Smooth muscle cell (in vitro differentiated cells): Measurements from ENCODE around the gene CREB1. TPM values are rescaled to one million over a fixed set of nuclear protein-coding genes. Genes with fewer than 3 reads are reported as not detected.
"Not testable (repeated sequence)": the region's sequence is repeated elsewhere in the genome, so short reads cannot be mapped to it uniquely, and the experiment has no call there.

Experiments used
- DNase-seq: peaks from one replicate; lab custom pipeline; 2025; ENCODE audit not compliant: unreplicated experiment; lab: John Stamatoyannopoulos, UW
- H2AFZ ChIP-seq: fragments of 200-600 bp; sonication (generic); 2 replicates; pipeline ENCODE4 v1.6.0; 2016; ENCODE audit warnings: antibody characterized with exemption, low read depth, mild to moderate bottlenecking
- H3F3A ChIP-seq: fragments of 200-600 bp; sonication (generic); 2 replicates; pipeline ENCODE4 v1.6.0; 2017; ENCODE audit warnings: antibody characterized with exemption, low read depth
- H3K27ac ChIP-seq: fragments of 200-600 bp; sonication (generic); 2 replicates; pipeline ENCODE4 v1.5.1; 2016; ENCODE audit warnings: low read depth, mild to moderate bottlenecking
- H3K27me3 ChIP-seq: fragments of 200-600 bp; sonication (generic); 2 replicates; pipeline ENCODE4 v1.6.1; 2016; ENCODE audit warnings: low read depth, mild to moderate bottlenecking
- H3K36me3 ChIP-seq: fragments of 200-600 bp; sonication (generic); 2 replicates; pipeline ENCODE4 v1.5.1; 2016; ENCODE audit warnings: low read depth
- H3K4me1 ChIP-seq: fragments of 200-600 bp; sonication (generic); 2 replicates; pipeline ENCODE4 v1.5.1; 2016; ENCODE audit warnings: low read depth
- H3K4me2 ChIP-seq: fragments of 200-600 bp; sonication (generic); 2 replicates; pipeline ENCODE4 v1.6.0; 2016; ENCODE audit warnings: mild to moderate bottlenecking
- H3K4me3 ChIP-seq: fragments of 200-600 bp; sonication (generic); 2 replicates; pipeline ENCODE4 v1.5.1; 2016; ENCODE audit warnings: mild to moderate bottlenecking
- H3K79me2 ChIP-seq: fragments of 200-600 bp; sonication (generic); 2 replicates; pipeline ENCODE4 v1.6.0; 2016; ENCODE audit warnings: low read depth, mild to moderate bottlenecking
- H3K9ac ChIP-seq: fragments of 200-600 bp; sonication (generic); 2 replicates; pipeline ENCODE4 v1.6.0; 2016; ENCODE audit warnings: low read depth
- H3K9me3 ChIP-seq: fragments of 200-600 bp; sonication (generic); replicated peaks from 2 replicates; pipeline ENCODE4 v1.5.1; 2016; ENCODE audit warnings: low read depth
- H4K20me1 ChIP-seq: fragments of 200-600 bp; sonication (generic); 2 replicates; pipeline ENCODE4 v1.6.0; 2016; ENCODE audit warnings: low read depth
- WGBS: methylation state at CpG from one replicate; pipeline ENCODE4 v1.1.7; 2016; ENCODE audit warnings: low lambda C conversion rate; 5-methylcytosine and 5-hydroxymethylcytosine counted together
- polyA plus RNA-seq: library from polyadenylated mRNA; unstranded; fragments of >200 nt; fragmentation: Nextera tagmentation; extraction: Ambion mirVana; gene quantifications from 2 replicates; pipeline ENCODE4 v1.2.1, GENCODE V29; 2016
- total RNA-seq: library from RNA; depleted of rRNA; stranded (reverse); fragments of >200 nt; gene quantifications from 2 replicates; pipeline ENCODE4 v1.2.3, GENCODE V29; 2014
- TF ChIP-seq, protein P1 (sequence below): fragments of 200-600 bp; sonication (generic); IDR thresholded peaks from 2 replicates; pipeline ENCODE4 v1.5.1; 2017; ENCODE audit warnings: borderline replicate concordance, mild to moderate bottlenecking, antibody characterized with exemption; ENCODE audit not compliant: insufficient read depth, poor library complexity, severe bottlenecking

The CREB1 gene
- total and polyA plus RNA-seq, 2 experiments from 2014 or later = 19.0 to 67.6 TPM

DNA sequence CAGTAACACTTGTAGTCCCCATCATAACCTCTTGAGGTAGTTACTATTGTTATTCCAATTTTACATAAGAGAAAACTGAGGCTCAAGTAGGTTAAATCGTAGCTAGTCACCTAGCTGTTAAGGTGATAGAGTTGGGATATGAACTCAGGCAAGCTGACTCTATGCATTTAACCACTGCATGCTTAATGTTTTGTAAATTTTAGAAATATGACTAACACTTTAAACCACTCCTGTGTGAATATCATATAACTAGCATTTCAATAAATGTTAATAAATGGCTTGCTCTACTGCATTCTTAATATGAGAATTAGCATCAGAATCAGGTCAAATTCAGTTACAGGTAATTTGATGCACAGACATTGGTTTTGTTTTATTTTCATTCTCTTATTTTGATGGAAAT lies 35.6 kb upstream of the CREB1 start:
- H3K79me2 ChIP-seq = no peaks in the 10 kb centered on the region
- H3K9ac ChIP-seq = no peak overlapping the region
- H3K4me3 ChIP-seq = no peak overlapping the region
- H3K4me1 ChIP-seq = no peaks in the 10 kb centered on the region
- H2AFZ ChIP-seq = no peak overlapping the region
- no peak overlapping the region for H3K27ac ChIP-seq
- TF ChIP-seq, protein P1, sequence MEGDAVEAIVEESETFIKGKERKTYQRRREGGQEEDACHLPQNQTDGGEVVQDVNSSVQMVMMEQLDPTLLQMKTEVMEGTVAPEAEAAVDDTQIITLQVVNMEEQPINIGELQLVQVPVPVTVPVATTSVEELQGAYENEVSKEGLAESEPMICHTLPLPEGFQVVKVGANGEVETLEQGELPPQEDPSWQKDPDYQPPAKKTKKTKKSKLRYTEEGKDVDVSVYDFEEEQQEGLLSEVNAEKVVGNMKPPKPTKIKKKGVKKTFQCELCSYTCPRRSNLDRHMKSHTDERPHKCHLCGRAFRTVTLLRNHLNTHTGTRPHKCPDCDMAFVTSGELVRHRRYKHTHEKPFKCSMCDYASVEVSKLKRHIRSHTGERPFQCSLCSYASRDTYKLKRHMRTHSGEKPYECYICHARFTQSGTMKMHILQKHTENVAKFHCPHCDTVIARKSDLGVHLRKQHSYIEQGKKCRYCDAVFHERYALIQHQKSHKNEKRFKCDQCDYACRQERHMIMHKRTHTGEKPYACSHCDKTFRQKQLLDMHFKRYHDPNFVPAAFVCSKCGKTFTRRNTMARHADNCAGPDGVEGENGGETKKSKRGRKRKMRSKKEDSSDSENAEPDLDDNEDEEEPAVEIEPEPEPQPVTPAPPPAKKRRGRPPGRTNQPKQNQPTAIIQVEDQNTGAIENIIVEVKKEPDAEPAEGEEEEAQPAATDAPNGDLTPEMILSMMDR = no peak
- peaks cover 5% of the 10 kb centered on the region for H3F3A ChIP-seq
- DNase-seq = no peak
- H3K27me3 ChIP-seq = peaks cover 43% of the 10 kb centered on the region
- no peak overlapping the region for H3K4me2 ChIP-seq
- no peaks in the 10 kb centered on the region for H3K36me3 ChIP-seq
- H4K20me1 ChIP-seq = no peaks in the 10 kb centered on the region
- H3K9me3 ChIP-seq = no peaks in the 10 kb centered on the region
- 89% methylated on average over 1 of the region's 1 CpG for WGBS

GRCh38 chr2:207496936-207497335 lies 32.8 kb upstream of the CREB1 start:
- not testable (repeated sequence) for DNase-seq, H3K27ac ChIP-seq, H4K20me1 ChIP-seq, H3K9me3 ChIP-seq, H3K36me3 ChIP-seq, H3F3A ChIP-seq, H3K4me1 ChIP-seq, H3K4me2 ChIP-seq, H3K79me2 ChIP-seq, H2AFZ ChIP-seq, H3K4me3 ChIP-seq, H3K9ac ChIP-seq
- whole genome bisulfite sequencing = 96% methylated on average over 12 of the region's 12 CpGs
- H3K27me3 ChIP-seq = peaks cover 43% of the 10 kb centered on the region

GRCh38 chr2:207497596-207497995 lies 32.2 kb upstream of the CREB1 start:
- Histone ChIP-seq H3K79me2 (no peaks in the 10 kb centered on the region), H3K9me3 (no peaks in the 10 kb centered on the region), H3K27ac (no peak overlapping the region), H3K36me3 (no peaks in the 10 kb centered on the region), H4K20me1 (no peaks in the 10 kb centered on the region), H3K4me1 (peaks cover 3% of the 10 kb centered on the region), H3F3A (no peaks in the 10 kb centered on the region), H3K4me3 (no peak overlapping the region), H3K9ac (no peak overlapping the region), H3K27me3 (peaks cover 41% of the 10 kb centered on the region), H3K4me2 (no peak overlapping the region), H2AFZ (no peak overlapping the region)
- DNase-seq = no peak
- TF ChIP-seq, protein P1 = no peak
- WGBS = 77% methylated on average over 1 of the region's 1 CpG

- Histone ChIP-seq H3K4me1 (peaks cover 9% of the 10 kb centered on the region), H3K27me3 (peaks cover 33% of the 10 kb centered on the region), H3K36me3 (no peaks in the 10 kb centered on the region), H3K4me2 (no peak overlapping the region), H3K79me2 (no peaks in the 10 kb centered on the region), H3K27ac (no peak overlapping the region), H3K9ac (no peak overlapping the region), H3K4me3 (no peak overlapping the region), H3F3A (no peaks in the 10 kb centered on the region), H4K20me1 (no peaks in the 10 kb centered on the region), H2AFZ (no peak overlapping the region), H3K9me3 (no peaks in the 10 kb centered on the region)
- 78% methylated on average over 4 of the region's 4 CpGs for WGBS
- no peak for DNase-seq
- TF ChIP-seq, protein P1 = no peak
These were observed 31.3 kb upstream of the CREB1 start for GRCh38 chr2:207498427-207498826.
